ENCODE measurements around the gene SOX21. TPM values are rescaled to one million over a fixed set of nuclear protein-coding genes. Genes with fewer than 3 reads are reported as not detected.

The SOX21 gene
- total and polyA plus RNA-seq, 8 donors: 2.4 to 32.4 (median 5.4) TPM; not detected in 1

DNA sequence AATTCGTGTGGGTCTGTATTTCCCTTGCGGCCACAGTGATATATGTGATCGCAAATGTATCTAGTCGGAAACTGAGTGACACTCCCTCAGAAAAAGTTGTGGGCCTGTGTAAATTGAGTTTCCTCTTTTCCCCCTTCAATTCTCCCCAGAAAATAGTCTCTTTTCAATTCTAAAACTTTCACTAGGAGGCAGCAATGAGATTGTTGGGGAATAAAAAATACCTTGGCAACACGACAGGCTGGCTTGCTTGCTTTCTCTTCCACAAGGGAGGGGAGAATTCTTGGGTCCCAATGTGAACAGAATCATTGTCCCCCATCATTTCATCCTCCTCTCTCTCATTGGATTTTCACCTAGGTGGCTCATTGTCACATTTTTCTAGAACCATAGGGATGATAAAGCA is 3.7 kb upstream of the SOX21 start:
- peaks cover 17 to 86% (median 33%) of the 10 kb centered on the region in 3 donors for H3K27me3 ChIP-seq
- no peaks in the 10 kb centered on the region for H3K9me3 ChIP-seq
- intact Hi-C loops (cut with DNase I; ENCODE audit: low total_unique reads): no loop called here
- TF ChIP-seq EP300 (IDR thresholded peaks at IDR 0.05) (no peak), POLR2AphosphoS5 (IDR thresholded peaks at IDR 0.05) (no peak), POLR2A (IDR thresholded peaks at IDR 0.05) (no peak), CTCF (IDR thresholded peaks at IDR 0.05) (no peak)
- H3K4me3 ChIP-seq: no peak overlapping the region
- peaks cover 22 to 26% (median 26%) of the 10 kb centered on the region in 4 donors for H3K4me1 ChIP-seq
- DNase-seq: peak in 1 of 2 donors; percentile 56
- H3K27ac ChIP-seq: no peak overlapping the region
- WGBS, 5 donors: 54 to 71% (median 58%) methylated on average over 5 of the region's 5 CpGs
- no peaks in the 10 kb centered on the region for H3K36me3 ChIP-seq

DNA sequence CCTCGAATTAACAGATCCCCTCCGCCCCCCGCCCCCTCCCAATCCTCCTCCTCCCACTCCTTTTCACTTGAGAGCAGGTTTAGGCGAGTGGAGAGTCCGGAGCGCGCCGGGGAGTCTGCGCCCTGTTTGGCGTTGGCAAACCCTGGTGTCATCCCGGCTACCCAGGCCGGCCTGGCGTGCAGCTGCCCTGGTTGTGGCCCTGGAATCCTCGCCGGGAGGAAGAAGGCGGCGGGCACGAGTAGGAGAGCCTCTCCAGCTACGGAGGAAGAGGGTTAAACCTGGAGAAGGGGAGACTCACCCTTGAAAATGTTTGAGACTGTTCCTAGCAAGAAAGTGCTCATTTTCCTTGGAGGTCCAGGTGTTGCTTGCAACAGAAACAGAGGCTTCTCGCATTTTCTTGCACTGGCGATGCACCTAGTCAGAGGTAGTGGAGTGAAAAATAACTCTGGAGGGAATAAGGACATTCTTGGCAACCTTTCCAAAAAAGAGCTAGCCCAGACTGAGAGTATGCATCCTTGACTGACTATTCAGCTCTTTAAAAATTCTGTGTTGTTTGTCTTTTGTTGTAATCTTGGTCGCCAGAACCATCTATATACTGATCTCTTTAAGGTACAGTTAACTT is 1.3 kb upstream of the SOX21 start:
- TF ChIP-seq POLR2A (IDR thresholded peaks at IDR 0.05): no peak
- no peak for TF ChIP-seq EP300 (IDR thresholded peaks at IDR 0.05)
- no peak for TF ChIP-seq POLR2AphosphoS5 (IDR thresholded peaks at IDR 0.05)
- no peak for TF ChIP-seq CTCF (IDR thresholded peaks at IDR 0.05)
- intact Hi-C loops (cut with DNase I; ENCODE audit: low total_unique reads): no loop called here
- Histone ChIP-seq H3K27ac (peak overlapping the region in 4 of 5 donors; percentile 58 to 80 (median 76)), H3K36me3 (no peaks in the 10 kb centered on the region), H3K4me1 (peaks cover 29 to 36% (median 32%) of the 10 kb centered on the region in 4 donors), H3K9me3 (no peaks in the 10 kb centered on the region), H3K27me3 (peaks cover 19 to 92% (median 51%) of the 10 kb centered on the region in 3 donors), H3K4me3 (peak overlapping the region; percentile 16 to 63 (median 46))
- DNase-seq: peak in 1 of 2 donors; percentile 6
- 4 to 9% (median 6%) methylated on average over 10 to 22 of the region's 22 CpGs for WGBS, 5 donors

- Histone ChIP-seq H3K4me3 (peak overlapping the region; percentile 41 to 63 (median 46)), H3K36me3 (no peaks in the 10 kb centered on the region), H3K27me3 (peaks cover 23 to 99% (median 58%) of the 10 kb centered on the region in 3 donors), H3K4me1 (peaks cover 29 to 40% (median 34%) of the 10 kb centered on the region in 4 donors), H3K9me3 (no peaks in the 10 kb centered on the region), H3K27ac (peak overlapping the region; percentile 55 to 88 (median 79))
- DNase-seq: peak; percentile 78 to 83
- 0 to 2% (median 1%) methylated on average over 2 to 79 of the region's 79 CpGs for WGBS, 5 donors
- intact Hi-C loops (cut with DNase I; ENCODE audit: low total_unique reads): no loop called here
- no peak for TF ChIP-seq EP300 (IDR thresholded peaks at IDR 0.05)
- TF ChIP-seq POLR2AphosphoS5 (IDR thresholded peaks at IDR 0.05): peak in 2 of 3 donors; percentile 76 to 82
- peak in 1 of 4 donors; percentile 11 for TF ChIP-seq POLR2A (IDR thresholded peaks at IDR 0.05)
These were observed 641 bp upstream of the SOX21 start for GRCh38 chr13:94712812-94713560.

DNA sequence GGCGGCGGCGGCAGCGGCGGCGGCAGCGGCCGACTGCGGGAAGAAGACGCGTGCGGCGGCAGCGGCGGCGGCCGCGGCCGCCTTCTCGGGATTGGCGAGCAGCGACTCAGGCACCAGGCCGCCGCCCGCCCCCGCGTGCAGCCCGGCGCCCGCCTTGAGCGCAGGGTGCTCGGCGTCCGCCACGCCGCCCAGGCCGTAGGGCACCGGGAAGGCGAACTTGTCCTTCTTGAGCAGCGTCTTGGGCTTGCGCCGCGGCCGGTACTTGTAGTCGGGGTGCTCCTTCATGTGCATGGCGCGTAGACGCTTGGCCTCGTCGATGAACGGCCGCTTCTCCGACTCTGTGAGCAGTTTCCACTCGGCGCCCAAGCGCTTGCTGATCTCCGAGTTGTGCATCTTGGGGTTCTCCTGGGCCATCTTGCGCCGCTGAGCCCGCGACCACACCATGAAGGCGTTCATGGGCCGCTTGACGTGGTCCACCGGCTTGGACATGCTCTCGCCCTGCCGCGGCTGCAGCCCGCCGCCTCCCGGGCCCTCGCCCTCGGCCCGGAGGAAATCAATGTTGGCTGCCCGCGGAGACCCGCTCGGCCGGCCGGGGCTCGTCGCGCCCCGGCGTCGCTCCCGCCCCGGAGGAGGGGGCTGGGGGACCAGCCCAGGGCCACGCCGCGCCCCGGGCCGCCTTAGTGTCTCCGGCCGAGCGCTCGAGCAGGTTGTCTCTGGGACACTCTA is 621 bp downstream of the SOX21 start:
- intact Hi-C loops (cut with DNase I; ENCODE audit: low total_unique reads): no loop called here
- 0 to 3% (median 1%) methylated on average over 14 to 97 of the region's 97 CpGs for WGBS, 5 donors
- Histone ChIP-seq H3K9me3 (no peaks in the 10 kb centered on the region), H3K4me1 (peaks cover 29 to 50% (median 41%) of the 10 kb centered on the region in 4 donors), H3K36me3 (no peaks in the 10 kb centered on the region), H3K4me3 (peak overlapping the region; percentile 41 to 63 (median 46)), H3K27ac (peak overlapping the region in 4 of 5 donors; percentile 72 to 88 (median 80)), H3K27me3 (peaks cover 32 to 99% (median 70%) of the 10 kb centered on the region in 3 donors)
- no peak for TF ChIP-seq POLR2A (IDR thresholded peaks at IDR 0.05)
- TF ChIP-seq CTCF (IDR thresholded peaks at IDR 0.05): no peak
- no peak for TF ChIP-seq POLR2AphosphoS5 (IDR thresholded peaks at IDR 0.05)
- no peak for TF ChIP-seq EP300 (IDR thresholded peaks at IDR 0.05)
- peak in 1 of 2 donors; percentile 59 for DNase-seq
